CD4-positive, CD25-positive, alpha-beta regulatory T cell (primary cell): Measurements from ENCODE around the gene NME7. TPM values are rescaled to one million over a fixed set of nuclear protein-coding genes. Genes with fewer than 3 reads are reported as not detected.

Source experiments
- polyA plus RNA-seq, 4 donors: library from polyadenylated mRNA; unstranded; fragments of 300-500 nt; fragmentation: Illumina TruSeq; gene quantifications; one replicate each; pipeline ENCODE4 v1.2.3, GENCODE V29; 2021
- total RNA-seq: library from RNA; stranded (reverse); gene quantifications from one replicate; pipeline ENCODE4 v1.2.3, GENCODE V29; 2022

Gene NME7
- total and polyA plus RNA-seq, 5 donors from 2014 or later: 8.3 to 40.2 (median 17.5) TPM

Other genes starting within 250 kb of the NME7 start
- gene BLZF1, start 398 bp upstream of the NME7 start, total RNA-seq: 22.9 TPM
- gene BLZF1, start 398 bp upstream of the NME7 start, polyA plus RNA-seq: 10 to 100 TPM; 15.1 to 24.4 (median 16.5) TPM
- not detected for gene CCDC181, start 59.7 kb upstream of the NME7 start, total RNA-seq
- not detected for gene CCDC181, start 59.7 kb upstream of the NME7 start, polyA plus RNA-seq
- gene SLC19A2, start 118.1 kb upstream of the NME7 start, total RNA-seq: 4.3 TPM
- 1 to 10 TPM in 1 of 4 donors, under 1 TPM in 3; 0.48 to 1.2 (median 0.72) TPM for gene SLC19A2, start 118.1 kb upstream of the NME7 start, polyA plus RNA-seq
- gene F5, start 218.7 kb upstream of the NME7 start, total RNA-seq: 80.6 TPM
- 10 to 100 TPM; 10.1 to 29.4 (median 17.5) TPM for gene F5, start 218.7 kb upstream of the NME7 start, polyA plus RNA-seq